ENCODE results near the gene NTSR2.

The NTSR2 gene

GRCh38 chr2:11630855-11631254 lies 39.1 kb downstream of the NTSR2 start:
- no peak for DNase-seq

GRCh38 chr2:11629851-11630250 lies 40.1 kb downstream of the NTSR2 start:
- no peak for DNase-seq

GRCh38 chr2:11629215-11629614 lies 40.8 kb downstream of the NTSR2 start:
- DNase-seq = no peak

GRCh38 chr2:11628675-11629074 lies 41.3 kb downstream of the NTSR2 start:
- no peak for DNase-seq

- no peak for DNase-seq
These were observed 44.3 kb downstream of the NTSR2 start for GRCh38 chr2:11625671-11626070.

- DNase-seq = no peak
These were observed 45.1 kb downstream of the NTSR2 start for GRCh38 chr2:11624893-11625292.

GRCh38 chr2:11622611-11623010 lies 47.4 kb downstream of the NTSR2 start:
- DNase-seq = no peak

- DNase-seq = peak in 6 of 56 donors; percentile 9 to 29 (median 16)
These were observed 48.6 kb downstream of the NTSR2 start for GRCh38 chr2:11621410-11621809.

GRCh38 chr2:11618708-11619062 lies 51.3 kb downstream of the NTSR2 start:
- no peak for DNase-seq

- no peak for DNase-seq
These were observed 51.8 kb downstream of the NTSR2 start for GRCh38 chr2:11617984-11618707.

- DNase-seq = no peak
These were observed 52.5 kb downstream of the NTSR2 start for GRCh38 chr2:11617527-11617926.

GRCh38 chr2:11616851-11617415 lies 53.1 kb downstream of the NTSR2 start:
- no peak for DNase-seq

GRCh38 chr2:11616097-11616687 lies 53.8 kb downstream of the NTSR2 start:
- no peak for DNase-seq

- no peak for DNase-seq
These were observed 54.8 kb downstream of the NTSR2 start for GRCh38 chr2:11615209-11615608.

GRCh38 chr2:11613297-11613696 lies 56.7 kb downstream of the NTSR2 start:
- no peak for DNase-seq

- DNase-seq = peak in 1 of 56 donors; percentile 4
These were observed 57.3 kb downstream of the NTSR2 start for GRCh38 chr2:11612553-11613215.

GRCh38 chr2:11611251-11611650 lies 58.7 kb downstream of the NTSR2 start:
- no peak for DNase-seq

GRCh38 chr2:11610624-11611242 lies 59.3 kb downstream of the NTSR2 start:
- DNase-seq = no peak
